ENCODE data around the gene HNRNPA2B1.

HNRNPA2B1 gene

GRCh38 chr7:26157520-26158105 lies 42.9 kb downstream of the HNRNPA2B1 start:
- no peak for ATAC-seq
- TF ChIP-seq ZNF70 (CRISPR knock-in tag; IDR thresholded peaks at IDR 0.05): no peak
- TF ChIP-seq BACH2 (CRISPR knock-in tag; IDR thresholded peaks at IDR 0.05; ENCODE audit: borderline replicate concordance): no peak
- TF ChIP-seq POU6F1 (CRISPR knock-in tag; IDR thresholded peaks at IDR 0.05; ENCODE audit: borderline replicate concordance, low read depth): no peak
- no peak for TF ChIP-seq SNAI2 (CRISPR knock-in tag; IDR thresholded peaks at IDR 0.05)
- TF ChIP-seq CSRNP3 (CRISPR knock-in tag; IDR thresholded peaks at IDR 0.05): no peak
- no peak for TF ChIP-seq CREB5 (CRISPR knock-in tag; IDR thresholded peaks at IDR 0.05; ENCODE audit: low read depth)
- no peak for TF ChIP-seq ZNF8 (CRISPR knock-in tag; IDR thresholded peaks at IDR 0.05)
- no peak for TF ChIP-seq OSR1 (CRISPR knock-in tag; IDR thresholded peaks at IDR 0.05)
- no peak for TF ChIP-seq ARNTL (CRISPR knock-in tag; IDR thresholded peaks at IDR 0.05; ENCODE audit: borderline replicate concordance, low read depth)
- TF ChIP-seq PATZ1 (CRISPR knock-in tag; IDR thresholded peaks at IDR 0.05; ENCODE audit: borderline replicate concordance): no peak
- TF ChIP-seq TOX (CRISPR knock-in tag; IDR thresholded peaks at IDR 0.05; ENCODE audit: borderline replicate concordance): no peak
- no peak for TF ChIP-seq TCF4 (CRISPR knock-in tag; IDR thresholded peaks at IDR 0.05; ENCODE audit: borderline replicate concordance)
- TF ChIP-seq PPARA (CRISPR knock-in tag; IDR thresholded peaks at IDR 0.05; ENCODE audit: borderline replicate concordance): no peak
- TF ChIP-seq ZC3H10 (CRISPR knock-in tag; IDR thresholded peaks at IDR 0.05): no peak
- TF ChIP-seq GLIS3 (CRISPR knock-in tag; IDR thresholded peaks at IDR 0.05): no peak
- no peak for TF ChIP-seq TSHZ2 (CRISPR knock-in tag; IDR thresholded peaks at IDR 0.05)
- TF ChIP-seq ZNF565 (CRISPR knock-in tag; conservative IDR thresholded peaks at IDR 0.05; ENCODE audit: low read depth): no peak

- TF ChIP-seq ZFP3 (CRISPR knock-in tag; IDR thresholded peaks at IDR 0.05) (0 out of 2 replicates have a peak, but pooled peaks have one; percentile 20), CSRNP3 (CRISPR knock-in tag; IDR thresholded peaks at IDR 0.05) (no peak), CSDC2 (CRISPR knock-in tag; IDR thresholded peaks at IDR 0.05) (0 out of 2 replicates have a peak, but pooled peaks have one; percentile 16)
- ATAC-seq: peak; percentile 82
These were observed 43.8 kb downstream of the HNRNPA2B1 start for GRCh38 chr7:26156451-26157420.
